Testis (tissue), 2 donors: ENCODE data around the gene CCL18.

ENCODE experiments used
- POLR2A ChIP-seq: fragments of 450-650 bp; IDR thresholded peaks from one replicate; pipeline ENCODE4 v1.6.1; 2017; ENCODE audit warnings: antibody characterized with exemption, mild to moderate bottlenecking, moderate library complexity
- TF ChIP-seq, protein P1 (sequence below), 3 experiments: fragments of 450-650 bp in 2 of 3; fragments of 200-600 bp in 1 of 3; sonication (generic) in 1 of 3; IDR thresholded peaks; one replicate each; pipeline ENCODE4 v1.5.1; 2016 to 2019; ENCODE audit warnings: antibody characterized with exemption in 3 of 3, mild to moderate bottlenecking in 2 of 3, moderate library complexity in 1 of 3

DNA sequence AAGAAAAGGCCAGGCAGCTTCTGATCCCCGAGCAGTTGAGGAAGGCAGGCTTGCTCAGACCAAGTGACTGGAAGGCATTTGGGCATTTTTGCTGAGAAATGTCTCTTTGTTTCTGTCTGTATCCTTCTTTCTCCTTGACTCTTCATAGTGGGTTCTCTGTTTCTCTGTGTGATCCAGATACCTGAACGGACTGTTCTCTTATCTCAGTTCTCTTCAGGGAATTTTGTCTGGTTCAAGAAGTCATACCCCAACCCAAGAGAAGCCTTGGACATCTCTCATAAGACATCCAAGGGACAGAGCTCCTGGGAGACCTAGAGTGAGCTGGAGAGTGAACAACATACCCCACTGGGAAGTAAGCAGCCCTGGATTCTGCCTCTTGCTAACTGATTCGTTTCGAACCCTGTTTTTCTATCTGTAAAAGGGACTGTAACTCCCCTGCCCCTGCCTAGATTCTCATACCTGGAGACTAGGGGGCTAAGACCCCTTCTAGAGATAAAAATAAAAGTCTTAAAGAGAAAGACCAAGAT, 25.3 kb downstream of the CCL18 start:
- TF ChIP-seq, protein P1, sequence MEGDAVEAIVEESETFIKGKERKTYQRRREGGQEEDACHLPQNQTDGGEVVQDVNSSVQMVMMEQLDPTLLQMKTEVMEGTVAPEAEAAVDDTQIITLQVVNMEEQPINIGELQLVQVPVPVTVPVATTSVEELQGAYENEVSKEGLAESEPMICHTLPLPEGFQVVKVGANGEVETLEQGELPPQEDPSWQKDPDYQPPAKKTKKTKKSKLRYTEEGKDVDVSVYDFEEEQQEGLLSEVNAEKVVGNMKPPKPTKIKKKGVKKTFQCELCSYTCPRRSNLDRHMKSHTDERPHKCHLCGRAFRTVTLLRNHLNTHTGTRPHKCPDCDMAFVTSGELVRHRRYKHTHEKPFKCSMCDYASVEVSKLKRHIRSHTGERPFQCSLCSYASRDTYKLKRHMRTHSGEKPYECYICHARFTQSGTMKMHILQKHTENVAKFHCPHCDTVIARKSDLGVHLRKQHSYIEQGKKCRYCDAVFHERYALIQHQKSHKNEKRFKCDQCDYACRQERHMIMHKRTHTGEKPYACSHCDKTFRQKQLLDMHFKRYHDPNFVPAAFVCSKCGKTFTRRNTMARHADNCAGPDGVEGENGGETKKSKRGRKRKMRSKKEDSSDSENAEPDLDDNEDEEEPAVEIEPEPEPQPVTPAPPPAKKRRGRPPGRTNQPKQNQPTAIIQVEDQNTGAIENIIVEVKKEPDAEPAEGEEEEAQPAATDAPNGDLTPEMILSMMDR (IDR thresholded peaks at IDR 0.05), result no peak
- no peak for TF ChIP-seq POLR2A
